ENCODE measurements around the gene RFX2. TPM values are rescaled to one million over a fixed set of nuclear protein-coding genes. Genes with fewer than 3 reads are reported as not detected.
"Not testable (repeated sequence)": the region's sequence is repeated elsewhere in the genome, so short reads cannot be mapped to it uniquely, and the experiment has no call there.

The RFX2 gene
- total and polyA plus RNA-seq, 8 donors = 1.8 to 14.0 (median 3.4) TPM

- intact Hi-C loops (cut with DNase I) = no loop called here
- DNase-seq (no peak), ATAC-seq (peak in 2 of 4 donors; percentile 8 to 37), FAIRE-seq (no peak)
- Histone ChIP-seq H3K4me3 (no peak overlapping the region), H3K4me1 (no peaks in the 10 kb centered on the region), H3K27ac (no peak overlapping the region), H3K9me3 (no peaks in the 10 kb centered on the region), H3K36me3 (no peaks in the 10 kb centered on the region), H3K27me3 (no peaks in the 10 kb centered on the region)
- whole genome bisulfite sequencing, 2 donors = 70 to 79% methylated on average over 17 of the region's 17 CpGs
- no peak for TF ChIP-seq CTCF (IDR thresholded peaks at IDR 0.05)
Measured at GRCh38 chr19:6073858-6074708, 36.2 kb downstream of the RFX2 start.

- FAIRE-seq; H3K4me3 ChIP-seq; H3K36me3 ChIP-seq; H3K9me3 ChIP-seq; H3K27ac ChIP-seq; intact Hi-C loops (cut with DNase I); ATAC-seq; H3K4me1 ChIP-seq; H3K27me3 ChIP-seq; DNase-seq: not testable (repeated sequence)
- WGBS, 2 donors = 87 to 91% methylated on average over 10 of the region's 10 CpGs
Measured at GRCh38 chr19:6073233-6073632, 37.1 kb downstream of the RFX2 start.

GRCh38 chr19:6071875-6072274, 38.4 kb downstream of the RFX2 start:
- DNase-seq = no peak

GRCh38 chr19:6070720-6071485, 39.4 kb downstream of the RFX2 start:
- H3K4me1 ChIP-seq = peaks cover 5 to 20% (median 6%) of the 10 kb centered on the region in 3 donors
- H3K36me3 ChIP-seq = no peaks in the 10 kb centered on the region
- ATAC-seq = no peak
- FAIRE-seq = no peak
- no peaks in the 10 kb centered on the region for H3K9me3 ChIP-seq
- DNase-seq = no peak
- intact Hi-C loops (cut with DNase I) = no loop called here
- no peak for TF ChIP-seq CTCF (IDR thresholded peaks at IDR 0.05)
- no peaks in the 10 kb centered on the region for H3K27me3 ChIP-seq
- H3K27ac ChIP-seq = no peak overlapping the region
- H3K4me3 ChIP-seq = no peak overlapping the region
- WGBS, 2 donors = 55 to 75% methylated on average over 11 of the region's 11 CpGs

More at GRCh38 chr19:6071875-6072274, 38.4 kb downstream of the RFX2 start:
- FAIRE-seq = no peak
- Histone ChIP-seq H3K27me3 (no peaks in the 10 kb centered on the region), H3K4me1 (peaks cover 0 to 13% (median 0%) of the 10 kb centered on the region in 3 donors), H3K4me3 (no peak overlapping the region), H3K36me3 (no peaks in the 10 kb centered on the region), H3K27ac (no peak overlapping the region), H3K9me3 (no peaks in the 10 kb centered on the region)
- WGBS, 2 donors = 66 to 76% methylated on average over 8 of the region's 8 CpGs
- ATAC-seq = no peak
- no peak for TF ChIP-seq CTCF (IDR thresholded peaks at IDR 0.05)
- intact Hi-C loops (cut with DNase I) = no loop called here

GRCh38 chr19:6070207-6070681, 40.1 kb downstream of the RFX2 start:
- no peak for ATAC-seq
- no peaks in the 10 kb centered on the region for H3K27me3 ChIP-seq
- WGBS, 2 donors = 61 to 74% methylated on average over 3 of the region's 3 CpGs
- no peak for TF ChIP-seq CTCF (IDR thresholded peaks at IDR 0.05)
- H3K4me1 ChIP-seq = peaks cover 8 to 24% (median 12%) of the 10 kb centered on the region in 3 donors
- FAIRE-seq = no peak
- intact Hi-C loops (cut with DNase I) = no loop called here
- H3K9me3 ChIP-seq = no peaks in the 10 kb centered on the region
- no peak for DNase-seq
- H3K4me3 ChIP-seq = no peak overlapping the region
- no peak overlapping the region for H3K27ac ChIP-seq
- no peaks in the 10 kb centered on the region for H3K36me3 ChIP-seq

Measured in pancreas (tissue), 10 donors.